SH-SY5Y (cell line): ENCODE data around the gene COPS9.

ENCODE experiments used
- GATA2 ChIP-seq: IDR thresholded peaks from 2 replicates; pipeline ENCODE4 v1.6.1; 2011; ENCODE audit warnings: mild to moderate bottlenecking, low read depth, low read length
- GATA3 ChIP-seq: IDR thresholded peaks from 2 replicates; pipeline ENCODE4 v1.6.1; 2011; ENCODE audit warnings: low read depth, mild to moderate bottlenecking, low read length, moderate library complexity

DNA sequence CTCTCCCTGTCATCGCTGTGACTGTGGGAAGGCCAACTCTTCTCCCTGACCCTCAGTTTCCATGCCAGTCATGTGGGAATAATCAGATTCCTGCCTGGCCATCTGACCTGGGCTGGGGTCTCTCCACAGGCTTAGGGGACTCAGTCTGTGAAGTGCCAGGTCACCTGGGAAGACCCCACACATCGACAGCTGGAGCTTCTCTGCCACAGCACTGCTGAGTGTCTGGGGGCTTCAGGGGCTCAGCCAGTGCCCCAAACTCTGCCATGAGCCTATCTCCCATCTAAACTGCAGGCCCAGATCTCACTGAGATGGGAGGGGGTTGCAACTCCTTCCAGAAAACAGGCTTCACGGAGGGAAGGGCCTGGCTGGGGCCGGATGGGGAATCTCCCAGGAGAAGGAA is 46.4 kb upstream of the COPS9 start:
- TF ChIP-seq GATA2: no peak
- TF ChIP-seq GATA3: no peak
